GM18511 (cell line): Measurements from ENCODE around the gene CFTR.
A peak's percentile ranks its signal among the peaks of the same experiment; 100 is the strongest.

ENCODE experiments used
- ATAC-seq: cut with Tn5 transposase; IDR thresholded peaks from one replicate; pipeline ENCODE4 v1.9.1; 2021; ENCODE audit warnings: mild to moderate bottlenecking, moderate library complexity; ENCODE audit not compliant: unreplicated experiment

Gene CFTR

DNA sequence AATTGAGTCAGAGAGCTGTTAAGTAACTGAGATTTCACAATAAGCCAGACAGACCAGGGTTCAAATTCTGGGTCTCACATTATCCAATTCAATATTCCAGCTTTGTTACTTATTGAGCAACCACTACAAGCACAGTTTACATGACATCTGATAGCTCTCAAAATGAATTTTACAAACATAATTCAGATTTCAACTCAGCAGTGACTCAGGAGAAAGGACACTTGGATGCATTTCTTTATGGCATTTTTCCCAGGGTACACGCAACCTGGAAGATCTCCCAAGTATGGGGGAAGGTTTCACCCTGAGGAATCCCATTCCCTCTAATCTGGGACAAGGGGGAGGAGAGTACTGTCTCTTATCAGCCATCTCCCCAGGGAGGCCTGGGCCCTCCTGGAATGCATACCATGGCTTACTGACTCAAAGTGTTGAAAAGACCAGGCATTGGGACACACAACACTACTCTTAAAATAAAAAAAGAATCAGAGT lies 102.4 kb downstream of the CFTR start:
- no peak for ATAC-seq

GRCh38 chr7:117587931-117588330 lies 108.1 kb downstream of the CFTR start:
- no peak for ATAC-seq

DNA sequence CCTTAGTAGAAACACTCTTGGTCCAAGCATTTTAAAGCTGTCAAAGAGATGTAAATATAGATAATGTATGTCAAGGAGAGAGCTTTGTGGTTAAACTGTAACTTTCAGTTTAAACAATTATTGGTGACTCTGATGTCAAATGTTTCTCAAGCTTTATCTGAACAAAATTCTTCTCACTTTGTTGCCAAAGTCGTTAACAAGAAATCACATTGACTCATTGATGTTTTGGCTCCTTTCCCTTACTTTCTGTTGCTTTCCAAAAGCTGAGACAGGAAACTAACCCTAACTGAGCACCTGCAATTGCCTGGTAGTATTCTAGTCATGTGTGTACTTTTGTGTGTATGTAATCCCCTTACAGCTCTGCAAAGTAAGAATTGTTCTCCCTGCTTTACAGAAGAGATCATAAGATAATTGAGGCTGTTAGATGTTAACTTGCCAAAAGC lies 108.5 kb downstream of the CFTR start:
- peak; percentile 60 for ATAC-seq

GRCh38 chr7:117590191-117590590 lies 110.4 kb downstream of the CFTR start:
- ATAC-seq = no peak

DNA sequence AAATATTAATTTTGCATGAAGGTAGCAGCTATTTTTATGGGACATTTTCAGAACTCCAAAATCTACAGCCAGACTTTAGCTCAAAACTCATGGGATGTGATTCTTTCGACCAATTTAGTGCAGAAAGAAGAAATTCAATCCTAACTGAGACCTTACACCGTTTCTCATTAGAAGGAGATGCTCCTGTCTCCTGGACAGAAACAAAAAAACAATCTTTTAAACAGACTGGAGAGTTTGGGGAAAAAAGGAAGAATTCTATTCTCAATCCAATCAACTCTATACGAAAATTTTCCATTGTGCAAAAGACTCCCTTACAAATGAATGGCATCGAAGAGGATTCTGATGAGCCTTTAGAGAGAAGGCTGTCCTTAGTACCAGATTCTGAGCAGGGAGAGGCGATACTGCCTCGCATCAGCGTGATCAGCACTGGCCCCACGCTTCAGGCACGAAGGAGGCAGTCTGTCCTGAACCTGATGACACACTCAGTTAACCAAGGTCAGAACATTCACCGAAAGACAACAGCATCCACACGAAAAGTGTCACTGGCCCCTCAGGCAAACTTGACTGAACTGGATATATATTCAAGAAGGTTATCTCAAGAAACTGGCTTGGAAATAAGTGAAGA lies 112.3 kb downstream of the CFTR start:
- ATAC-seq = no peak

GRCh38 chr7:117596134-117596533 lies 116.3 kb downstream of the CFTR start:
- no peak for ATAC-seq

DNA sequence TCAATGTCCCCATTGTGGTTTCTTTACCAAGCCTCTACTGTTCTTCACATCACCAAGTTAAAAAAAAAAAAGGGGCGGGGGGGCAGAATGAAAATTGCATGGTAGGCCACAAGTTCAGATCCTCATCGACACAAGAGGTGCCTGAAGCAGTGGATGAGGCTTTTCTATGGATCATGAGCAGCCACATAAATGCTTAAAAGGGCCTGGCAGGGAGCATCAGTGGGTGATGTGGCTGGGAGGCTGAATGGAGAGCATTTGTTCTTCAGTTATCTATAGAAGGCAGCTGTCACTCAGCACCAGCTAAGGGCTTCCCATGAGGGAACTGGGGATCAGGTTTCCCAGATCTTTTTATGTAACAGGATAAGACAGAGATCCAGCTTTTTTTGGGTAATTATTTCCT lies 117.9 kb downstream of the CFTR start:
- no peak for ATAC-seq

GRCh38 chr7:117600911-117601310 lies 121.1 kb downstream of the CFTR start:
- ATAC-seq = no peak

DNA sequence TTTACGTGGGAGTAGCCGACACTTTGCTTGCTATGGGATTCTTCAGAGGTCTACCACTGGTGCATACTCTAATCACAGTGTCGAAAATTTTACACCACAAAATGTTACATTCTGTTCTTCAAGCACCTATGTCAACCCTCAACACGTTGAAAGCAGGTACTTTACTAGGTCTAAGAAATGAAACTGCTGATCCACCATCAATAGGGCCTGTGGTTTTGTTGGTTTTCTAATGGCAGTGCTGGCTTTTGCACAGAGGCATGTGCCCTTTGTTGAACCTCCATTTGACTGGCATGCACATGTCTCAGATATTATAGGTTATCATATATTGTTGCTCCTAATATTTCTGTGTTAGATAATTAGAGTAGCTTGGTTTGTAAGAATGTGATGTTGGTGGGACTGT lies 123.8 kb downstream of the CFTR start:
- ATAC-seq = no peak

DNA sequence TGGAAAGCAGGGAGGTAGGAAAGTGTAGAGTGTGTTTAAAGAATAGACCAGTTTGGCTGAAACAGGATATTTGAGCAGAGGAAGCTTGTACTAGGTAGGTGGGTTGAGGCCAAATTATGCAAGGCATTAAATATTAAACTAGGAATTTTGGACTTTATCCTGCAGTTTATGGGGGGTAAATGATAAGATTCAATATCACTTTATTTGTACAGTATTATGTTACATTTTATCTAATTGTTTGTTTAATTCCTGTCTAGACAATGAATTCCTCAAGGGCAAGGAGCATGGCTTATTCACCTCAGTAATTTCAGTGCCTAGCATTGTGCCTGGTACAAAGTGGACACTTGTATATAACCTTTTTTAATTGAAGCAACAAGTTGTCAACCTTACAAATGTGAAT lies 125.9 kb downstream of the CFTR start:
- no peak for ATAC-seq

- ATAC-seq = no peak
These were observed 126.3 kb downstream of the CFTR start for GRCh38 chr7:117606132-117606531.

GRCh38 chr7:117610396-117610795 lies 130.6 kb downstream of the CFTR start:
- ATAC-seq = no peak

DNA sequence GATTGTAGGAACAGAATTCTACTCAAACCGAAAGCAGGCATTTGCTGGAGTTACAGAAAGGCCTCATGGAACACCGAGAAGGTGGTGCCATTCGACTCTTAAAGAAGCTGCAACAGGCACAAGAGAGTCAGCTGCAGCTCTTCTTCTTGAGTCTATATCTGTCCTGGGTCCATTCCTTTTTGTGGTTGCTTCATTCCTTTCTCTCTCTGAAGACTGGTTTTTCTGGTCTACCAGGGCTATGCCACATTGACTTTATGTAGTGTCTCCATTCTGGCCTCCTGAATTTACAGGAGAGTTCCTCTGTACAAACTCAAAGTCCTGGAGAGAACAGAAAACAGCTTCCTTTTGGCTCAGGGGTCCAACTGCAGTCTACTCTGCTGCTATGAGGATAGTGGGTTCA lies 132.8 kb downstream of the CFTR start:
- ATAC-seq = no peak

- no peak for ATAC-seq
These were observed 136.9 kb downstream of the CFTR start for GRCh38 chr7:117616694-117617093.

- no peak for ATAC-seq
These were observed 139.9 kb downstream of the CFTR start for GRCh38 chr7:117619681-117620080.

GRCh38 chr7:117621075-117621618 lies 141.3 kb downstream of the CFTR start:
- ATAC-seq = no peak

GRCh38 chr7:117623606-117624005 lies 143.8 kb downstream of the CFTR start:
- no peak for ATAC-seq

- no peak for ATAC-seq
These were observed 150.7 kb downstream of the CFTR start for GRCh38 chr7:117630501-117630900.

- no peak for ATAC-seq
These were observed 151.2 kb downstream of the CFTR start for GRCh38 chr7:117630907-117631564.

DNA sequence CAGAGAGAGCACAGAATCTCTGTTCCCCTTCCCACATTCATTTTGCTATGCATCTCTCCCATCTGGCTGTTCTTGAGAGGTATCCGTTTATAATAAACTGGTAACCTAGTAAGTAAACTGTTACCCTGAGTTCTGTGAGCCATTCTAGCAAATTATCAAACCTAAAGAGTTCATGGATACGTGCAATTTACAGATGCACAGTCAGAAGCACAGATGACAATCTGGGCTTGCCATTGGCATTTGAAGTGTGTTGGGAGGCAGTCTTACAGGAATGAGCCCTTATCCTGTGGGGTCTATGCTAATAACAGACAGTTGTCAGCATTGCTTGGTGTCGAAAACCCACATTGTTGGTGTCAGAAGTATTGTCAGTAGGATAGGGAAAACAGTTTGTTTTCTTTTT lies 151.8 kb downstream of the CFTR start:
- ATAC-seq = no peak

DNA sequence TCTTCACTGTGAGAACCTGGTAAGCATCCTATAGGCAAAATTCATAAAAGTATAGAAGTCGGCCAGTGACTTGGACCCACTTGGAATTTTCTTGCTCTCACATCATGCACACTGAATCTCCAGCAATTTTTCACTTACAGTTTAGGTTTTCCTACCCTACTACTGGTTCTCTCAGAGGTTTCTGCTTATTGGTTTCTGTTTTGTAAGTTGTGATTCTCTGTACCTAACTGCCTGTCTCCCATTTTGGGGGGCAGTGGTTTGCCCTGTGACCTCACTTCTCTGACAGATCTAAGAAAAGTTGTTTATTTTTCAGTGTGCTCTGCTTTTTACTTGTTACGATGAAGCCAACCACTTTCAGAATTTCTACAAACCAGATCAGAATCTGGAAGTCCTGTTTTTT lies 158.1 kb downstream of the CFTR start:
- no peak for ATAC-seq

- ATAC-seq = no peak
These were observed 160.1 kb downstream of the CFTR start for GRCh38 chr7:117639966-117640365.
